ENCODE results near the gene URAD.

DNA sequence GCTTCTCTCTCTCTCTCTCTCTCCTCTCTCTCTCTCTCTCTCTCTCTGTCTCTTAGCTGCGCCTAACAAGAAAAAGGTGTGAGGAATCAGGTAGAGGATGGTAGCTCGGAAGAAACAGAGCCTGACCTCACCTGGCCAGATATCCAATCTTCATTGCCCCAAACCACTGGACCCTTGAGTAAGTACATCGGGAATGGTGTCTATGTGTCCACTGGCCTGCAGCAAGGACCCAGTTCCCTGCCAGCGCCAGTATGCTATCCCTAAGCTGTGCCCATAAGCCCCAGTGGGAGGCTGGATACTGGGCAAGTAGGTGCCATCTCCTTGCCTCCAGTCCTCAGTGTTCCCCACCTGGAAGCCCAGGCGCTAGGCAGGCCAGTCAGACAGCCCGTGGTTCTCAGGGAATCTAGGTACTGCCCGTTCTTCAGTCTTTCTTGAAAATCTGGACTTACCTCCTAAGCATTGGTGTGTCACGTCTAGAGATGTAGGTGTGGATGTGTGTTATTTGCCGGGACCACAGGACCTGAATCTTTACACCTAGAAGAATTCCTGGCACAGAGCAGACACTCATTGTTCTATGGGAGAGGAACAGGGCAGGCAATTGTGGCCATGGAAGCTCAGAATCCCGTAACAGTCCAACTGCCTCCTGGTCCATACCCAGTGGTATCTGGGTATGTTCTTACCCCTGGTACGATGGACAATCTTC is 7.3 kb downstream of the URAD start:
- no peak for TF ChIP-seq POLR2A (IDR thresholded peaks at IDR 0.05)
- TF ChIP-seq, protein P1, sequence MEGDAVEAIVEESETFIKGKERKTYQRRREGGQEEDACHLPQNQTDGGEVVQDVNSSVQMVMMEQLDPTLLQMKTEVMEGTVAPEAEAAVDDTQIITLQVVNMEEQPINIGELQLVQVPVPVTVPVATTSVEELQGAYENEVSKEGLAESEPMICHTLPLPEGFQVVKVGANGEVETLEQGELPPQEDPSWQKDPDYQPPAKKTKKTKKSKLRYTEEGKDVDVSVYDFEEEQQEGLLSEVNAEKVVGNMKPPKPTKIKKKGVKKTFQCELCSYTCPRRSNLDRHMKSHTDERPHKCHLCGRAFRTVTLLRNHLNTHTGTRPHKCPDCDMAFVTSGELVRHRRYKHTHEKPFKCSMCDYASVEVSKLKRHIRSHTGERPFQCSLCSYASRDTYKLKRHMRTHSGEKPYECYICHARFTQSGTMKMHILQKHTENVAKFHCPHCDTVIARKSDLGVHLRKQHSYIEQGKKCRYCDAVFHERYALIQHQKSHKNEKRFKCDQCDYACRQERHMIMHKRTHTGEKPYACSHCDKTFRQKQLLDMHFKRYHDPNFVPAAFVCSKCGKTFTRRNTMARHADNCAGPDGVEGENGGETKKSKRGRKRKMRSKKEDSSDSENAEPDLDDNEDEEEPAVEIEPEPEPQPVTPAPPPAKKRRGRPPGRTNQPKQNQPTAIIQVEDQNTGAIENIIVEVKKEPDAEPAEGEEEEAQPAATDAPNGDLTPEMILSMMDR (IDR thresholded peaks at IDR 0.05): no peak
